IMR-90 (cell line): ENCODE results near the gene RPL36.

ENCODE experiments used
- CHD1 ChIP-seq: IDR thresholded peaks from 2 replicates; pipeline ENCODE4 v1.6.1; 2012; ENCODE audit warnings: low read depth, low read length, improper control_type of control experiment
- CTCF ChIP-seq: conservative IDR thresholded peaks from 2 replicates; pipeline ENCODE4 v1.5.1; 2012; ENCODE audit warnings: mild to moderate bottlenecking, low read depth, low read length, improper control_type of control experiment
- FOS ChIP-seq: fragments of 150-350 bp; IDR thresholded peaks from 2 replicates; pipeline ENCODE4 v1.6.1; 2016; ENCODE audit warnings: low read depth, low read length
- MXI1 ChIP-seq: IDR thresholded peaks from 2 replicates; pipeline ENCODE4 v1.6.1; 2012; ENCODE audit warnings: low read depth, mild to moderate bottlenecking, low read length, moderate library complexity, borderline replicate concordance
- NFE2L2 ChIP-seq: fragments of 150-350 bp; IDR thresholded peaks from 2 replicates; pipeline ENCODE4 v1.6.1; 2016; ENCODE audit warnings: low read depth, mild to moderate bottlenecking, low read length
- POLR2A ChIP-seq: IDR thresholded peaks from 2 replicates; pipeline ENCODE4 v1.6.1; 2012; ENCODE audit warnings: mild to moderate bottlenecking, low read depth, low read length
- RAD21 ChIP-seq: IDR thresholded peaks from 2 replicates; pipeline ENCODE4 v1.6.1; 2012; ENCODE audit warnings: low read length, improper control_type of control experiment
- RCOR1 ChIP-seq: IDR thresholded peaks from 2 replicates; pipeline ENCODE4 v1.6.1; 2012; ENCODE audit warnings: mild to moderate bottlenecking, low read length, improper control_type of control experiment; ENCODE audit not compliant: insufficient replicate concordance

- TF ChIP-seq POLR2A (no peak), CTCF (no peak), MXI1 (no peak), NFE2L2 (no peak), FOS (no peak), CHD1 (no peak), RCOR1 (no peak), RAD21 (no peak)
Measured at GRCh38 chr19:5686326-5686646, 3.8 kb upstream of the RPL36 start.
